Measurements from ENCODE around the gene PPM1H.

DNA sequence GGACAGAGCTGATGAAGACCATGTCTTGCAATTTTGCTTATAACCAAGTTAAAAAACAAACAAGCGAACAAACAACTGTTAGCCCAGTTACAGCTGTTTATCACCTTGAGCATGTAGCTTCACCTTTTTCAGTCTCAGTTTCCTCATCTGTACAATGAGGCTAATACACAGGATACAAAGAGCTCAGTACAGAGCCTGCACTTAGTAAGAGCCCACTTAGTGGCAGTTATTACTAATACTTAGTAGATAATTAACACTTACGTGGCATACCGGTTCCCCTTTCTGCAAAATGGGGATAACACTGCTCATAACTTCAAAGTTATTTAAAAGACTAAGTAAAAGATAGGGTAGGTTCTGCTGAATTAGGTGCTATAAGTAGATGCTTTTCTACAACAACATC, 240.3 kb downstream of the PPM1H start:
- TF ChIP-seq EP300 (IDR thresholded peaks at IDR 0.05) = no peak
- TF ChIP-seq, protein P1, sequence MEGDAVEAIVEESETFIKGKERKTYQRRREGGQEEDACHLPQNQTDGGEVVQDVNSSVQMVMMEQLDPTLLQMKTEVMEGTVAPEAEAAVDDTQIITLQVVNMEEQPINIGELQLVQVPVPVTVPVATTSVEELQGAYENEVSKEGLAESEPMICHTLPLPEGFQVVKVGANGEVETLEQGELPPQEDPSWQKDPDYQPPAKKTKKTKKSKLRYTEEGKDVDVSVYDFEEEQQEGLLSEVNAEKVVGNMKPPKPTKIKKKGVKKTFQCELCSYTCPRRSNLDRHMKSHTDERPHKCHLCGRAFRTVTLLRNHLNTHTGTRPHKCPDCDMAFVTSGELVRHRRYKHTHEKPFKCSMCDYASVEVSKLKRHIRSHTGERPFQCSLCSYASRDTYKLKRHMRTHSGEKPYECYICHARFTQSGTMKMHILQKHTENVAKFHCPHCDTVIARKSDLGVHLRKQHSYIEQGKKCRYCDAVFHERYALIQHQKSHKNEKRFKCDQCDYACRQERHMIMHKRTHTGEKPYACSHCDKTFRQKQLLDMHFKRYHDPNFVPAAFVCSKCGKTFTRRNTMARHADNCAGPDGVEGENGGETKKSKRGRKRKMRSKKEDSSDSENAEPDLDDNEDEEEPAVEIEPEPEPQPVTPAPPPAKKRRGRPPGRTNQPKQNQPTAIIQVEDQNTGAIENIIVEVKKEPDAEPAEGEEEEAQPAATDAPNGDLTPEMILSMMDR (IDR thresholded peaks at IDR 0.05) = no peak
- TF ChIP-seq POLR2A (IDR thresholded peaks at IDR 0.05; ENCODE audit: low read depth) = no peak
- no peak for TF ChIP-seq POLR2AphosphoS5 (IDR thresholded peaks at IDR 0.05)
